ENCODE measurements around the gene SULT1A2.
"Not testable (repeated sequence)": the region's sequence is repeated elsewhere in the genome, so short reads cannot be mapped to it uniquely, and the experiment has no call there.

SULT1A2 gene

GRCh38 chr16:28596840-28597691 is at the start of gene SULT1A2:
Gene SULT1A2, minus strand, starts transcription at chr16:28597050. Its CDS starts 1,120 bp downstream, at chr16:28595930.
- DNase-seq (ENCODE audit: low read depth in 3 of 3, low spot score in 1 of 3) = no peak

DNA sequence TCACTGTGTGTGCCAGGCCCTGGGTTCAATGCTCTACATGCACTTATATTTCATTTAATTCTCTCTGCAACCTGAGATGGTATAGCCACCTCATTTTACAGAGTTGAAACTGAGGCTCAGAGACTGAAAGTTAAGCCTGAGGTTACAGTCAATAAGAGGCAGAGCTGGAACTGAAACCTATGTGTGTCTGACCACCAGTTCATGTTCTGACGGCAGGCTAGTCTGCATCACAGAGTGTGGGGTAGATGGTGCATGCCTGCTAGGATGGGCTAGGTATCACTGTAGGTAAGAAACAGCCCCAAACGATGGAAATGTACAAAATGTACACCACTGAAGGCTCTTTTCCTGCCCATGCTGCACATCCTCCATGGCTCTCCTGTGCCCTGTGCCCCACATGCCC is 43.1 kb upstream of the SULT1A2 start:
- DNase-seq (ENCODE audit: low read depth in 3 of 3, low spot score in 1 of 3) = not testable (repeated sequence)

GRCh38 chr16:28638359-28638758 is 41.5 kb upstream of the SULT1A2 start:
- not testable (repeated sequence) for DNase-seq (ENCODE audit: low read depth in 3 of 3, low spot score in 1 of 3)

DNA sequence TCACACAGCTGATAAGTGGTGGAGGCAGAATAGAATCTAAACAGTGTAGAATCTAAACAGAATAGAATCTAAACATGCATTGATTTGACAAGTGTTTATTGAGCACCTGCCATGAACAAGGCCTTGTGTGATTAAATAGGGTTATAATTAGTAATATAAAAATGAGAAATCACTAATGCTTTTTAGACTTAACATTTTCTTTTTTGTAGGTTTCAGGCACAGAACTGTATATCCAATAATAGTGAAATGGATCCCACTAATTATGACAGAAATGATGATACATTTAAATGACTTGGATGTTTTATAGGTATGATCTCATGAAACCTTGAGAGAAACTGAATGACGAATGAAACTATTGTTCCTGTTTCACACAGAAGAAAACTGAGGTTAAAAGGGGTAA is 40.9 kb upstream of the SULT1A2 start, which contains the start of gene NPIPB8:
Gene NPIPB8 (plus strand): TSS at position 301 of the 400 bp plus-strand sequence. CDS start 296 bp downstream, outside the sequence.
- DNase-seq (ENCODE audit: low read depth in 3 of 3, low spot score in 1 of 3) = not testable (repeated sequence)

DNA sequence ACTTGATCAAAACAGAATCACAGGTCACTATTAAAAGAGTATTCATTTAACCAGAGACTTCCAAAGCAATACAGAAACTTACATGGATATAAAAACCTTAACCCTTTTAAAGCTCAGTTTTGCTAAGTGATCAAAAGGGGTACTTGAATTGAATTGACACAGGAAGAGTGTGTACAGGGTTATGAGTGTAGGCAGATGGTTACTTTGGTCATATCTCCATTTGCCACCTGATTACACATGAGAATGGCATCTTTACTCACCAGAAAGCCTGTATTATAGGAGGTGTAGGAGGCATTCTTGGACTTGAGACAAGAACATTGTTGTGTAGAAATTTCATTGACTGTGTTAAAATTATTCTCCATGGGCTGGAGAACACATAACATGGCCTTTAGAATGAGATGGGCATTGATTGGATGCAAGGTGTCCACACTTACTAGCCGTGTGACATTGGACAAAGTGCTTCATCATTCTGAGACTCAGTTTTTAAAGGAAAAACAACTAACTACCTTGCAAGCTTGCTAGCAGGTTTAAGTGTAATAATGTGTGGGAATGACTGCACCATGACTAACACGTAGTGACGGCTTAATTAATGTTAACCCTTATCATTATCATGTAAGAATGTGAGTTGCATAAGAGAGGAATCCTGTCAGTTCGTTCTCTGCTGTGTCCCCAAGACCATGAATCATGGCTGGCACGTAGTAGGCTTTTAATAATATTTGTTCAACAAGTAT is 39.4 kb upstream of the SULT1A2 start:
- not testable (repeated sequence) for DNase-seq (ENCODE audit: low read depth in 3 of 3, low spot score in 1 of 3)

DNA sequence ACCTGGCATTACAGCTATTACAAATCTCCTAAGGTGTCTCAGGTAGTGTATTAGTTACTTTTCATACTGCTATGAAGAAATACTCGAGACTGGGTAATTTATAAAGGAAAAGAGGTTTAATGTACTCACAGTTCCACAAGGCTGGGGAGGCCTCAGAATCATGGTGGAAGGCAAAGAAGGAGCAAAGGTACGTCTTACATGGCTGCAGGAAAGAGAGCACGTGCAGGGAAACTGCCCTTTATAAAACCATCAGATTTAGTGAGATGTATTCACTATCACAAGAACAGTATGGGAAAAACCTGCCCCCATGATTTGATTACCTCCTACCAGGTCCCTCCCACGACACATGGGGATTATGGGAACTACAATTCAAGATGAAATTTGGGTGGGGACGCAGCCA is 34.1 kb upstream of the SULT1A2 start:
- not testable (repeated sequence) for DNase-seq (ENCODE audit: low read depth in 3 of 3, low spot score in 1 of 3)

DNA sequence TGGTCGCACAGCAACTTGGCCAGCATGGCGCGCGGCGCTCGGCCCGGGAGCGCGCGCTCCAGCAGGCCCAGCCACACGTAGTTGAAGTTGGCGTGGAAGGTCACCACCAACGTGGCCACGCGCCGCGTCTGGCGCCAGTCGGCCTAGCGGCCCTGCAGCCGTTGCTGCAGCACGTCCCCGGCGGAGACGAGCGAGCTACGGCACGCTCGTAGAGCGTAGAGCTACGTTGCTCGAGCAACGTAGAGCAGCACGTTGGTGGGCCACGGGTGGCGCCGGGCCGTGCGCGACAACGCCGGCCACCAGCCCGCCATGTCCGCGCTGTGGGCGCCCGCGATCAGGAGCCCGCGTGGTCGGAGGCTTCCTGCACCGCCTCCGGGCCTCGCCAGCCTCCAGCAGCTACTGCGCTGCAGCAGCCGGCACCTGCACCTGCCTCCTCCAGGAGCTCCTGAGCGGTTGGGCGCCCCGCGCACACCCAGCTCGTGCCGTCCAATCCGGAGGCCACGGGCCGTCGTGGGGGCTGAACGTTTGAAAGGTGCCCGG is 26.4 kb upstream of the SULT1A2 start:
- DNase-seq (ENCODE audit: low read depth in 3 of 3, low spot score in 1 of 3) = peak; percentile 4 to 57 (median 42)

- DNase-seq (ENCODE audit: low read depth in 3 of 3, low spot score in 1 of 3) = peak in 1 of 3 donors; percentile 12
These were observed 25.8 kb upstream of the SULT1A2 start for GRCh38 chr16:28622532-28623171.

GRCh38 chr16:28621481-28622155 is 24.8 kb upstream of the SULT1A2 start:
- no peak for DNase-seq (ENCODE audit: low read depth in 3 of 3, low spot score in 1 of 3)

DNA sequence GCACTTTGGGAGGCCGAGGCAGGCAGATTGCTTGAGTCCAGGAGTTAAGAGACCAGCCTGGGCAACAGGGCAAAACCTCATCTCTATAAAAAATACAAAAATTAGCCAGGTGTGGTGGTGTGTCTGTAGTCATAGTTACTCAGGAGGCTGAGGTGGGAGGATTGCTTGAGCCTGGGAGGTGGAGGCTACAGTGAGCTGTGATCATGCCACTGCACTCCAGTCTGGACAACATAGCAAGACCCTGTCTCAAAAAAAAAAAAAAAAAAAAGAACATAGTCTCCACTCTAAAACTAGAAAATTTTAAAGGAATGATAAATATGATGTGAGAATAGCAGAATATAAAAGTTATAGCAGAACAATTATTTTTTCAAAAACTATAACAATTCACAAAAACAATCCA is 23.5 kb upstream of the SULT1A2 start:
- not testable (repeated sequence) for DNase-seq (ENCODE audit: low read depth in 3 of 3, low spot score in 1 of 3)

GRCh38 chr16:28617874-28618273 is 21.0 kb upstream of the SULT1A2 start:
- no peak for DNase-seq (ENCODE audit: low read depth in 3 of 3, low spot score in 1 of 3)

DNA sequence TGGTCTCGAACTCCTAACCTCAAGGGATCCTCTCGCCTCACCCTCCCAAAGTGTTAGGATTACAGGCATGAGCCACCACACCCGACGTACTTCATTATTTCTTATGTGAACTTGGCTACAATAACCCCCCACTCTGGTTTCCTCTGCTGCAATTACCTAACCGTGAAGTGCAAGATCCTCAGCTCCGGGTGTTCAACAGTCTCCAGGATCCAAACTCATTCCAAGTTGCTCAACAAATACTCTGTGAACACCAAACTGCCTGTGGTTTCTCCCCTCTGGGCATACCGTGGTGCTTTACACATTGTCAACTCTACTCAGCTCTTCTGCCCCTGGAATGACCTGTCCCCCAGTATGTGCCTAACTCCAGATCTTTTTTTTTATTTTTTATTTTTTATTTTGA is 19.8 kb upstream of the SULT1A2 start:
- no peak for DNase-seq (ENCODE audit: low read depth in 3 of 3, low spot score in 1 of 3)

DNA sequence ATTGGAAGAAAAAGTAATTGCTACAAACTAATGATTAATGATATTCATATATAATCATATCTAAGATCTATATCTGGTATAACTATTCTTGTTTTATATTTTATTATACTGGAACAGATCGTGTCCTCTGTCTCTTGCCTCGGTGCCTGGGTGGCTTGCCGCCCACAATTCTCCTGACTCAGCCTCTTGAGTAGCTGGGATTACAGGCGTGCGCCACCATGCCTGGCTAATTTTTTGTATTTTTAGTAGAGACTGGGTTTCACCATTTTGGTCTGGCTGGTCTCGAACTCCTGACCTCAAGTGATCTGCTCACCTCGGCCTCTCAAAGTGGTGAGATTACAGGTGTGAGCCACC is 19.4 kb upstream of the SULT1A2 start:
- not testable (repeated sequence) for DNase-seq (ENCODE audit: low read depth in 3 of 3, low spot score in 1 of 3)

DNA sequence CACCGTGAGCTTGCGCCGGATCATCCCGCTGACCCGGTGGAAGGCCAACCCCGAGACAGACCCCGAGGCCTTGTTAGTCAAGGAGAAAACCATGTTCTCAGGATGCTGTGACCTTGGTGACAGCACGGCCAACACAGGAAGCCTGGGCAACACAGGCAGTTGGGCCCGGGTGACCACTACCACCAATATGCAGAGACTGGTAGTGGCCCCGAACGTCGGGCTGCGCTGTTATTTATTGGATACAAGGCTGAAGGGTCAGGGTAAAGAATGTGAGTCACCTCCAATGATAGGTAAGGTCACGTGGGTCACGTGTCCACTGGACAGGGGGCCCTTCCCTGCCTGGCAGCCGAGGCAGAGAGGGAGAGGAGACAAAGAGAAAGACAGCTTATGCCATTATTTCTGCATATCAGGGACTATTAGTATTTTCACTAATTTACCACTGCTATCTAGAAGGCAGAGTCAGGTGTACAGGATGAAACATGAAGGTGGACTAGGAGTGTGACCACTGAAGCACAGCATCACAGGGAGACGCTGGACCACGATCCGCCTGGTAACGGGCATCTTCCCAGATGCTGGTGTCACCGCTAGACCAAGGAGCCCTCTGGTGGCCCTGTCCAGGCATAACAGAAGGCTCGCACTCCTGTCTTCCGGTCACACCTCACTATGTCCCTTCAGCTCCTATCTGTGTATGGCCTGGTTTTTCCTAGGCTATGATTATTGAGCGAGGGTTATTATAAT is 18.8 kb upstream of the SULT1A2 start:
- not testable (repeated sequence) for DNase-seq (ENCODE audit: low read depth in 3 of 3, low spot score in 1 of 3)

DNA sequence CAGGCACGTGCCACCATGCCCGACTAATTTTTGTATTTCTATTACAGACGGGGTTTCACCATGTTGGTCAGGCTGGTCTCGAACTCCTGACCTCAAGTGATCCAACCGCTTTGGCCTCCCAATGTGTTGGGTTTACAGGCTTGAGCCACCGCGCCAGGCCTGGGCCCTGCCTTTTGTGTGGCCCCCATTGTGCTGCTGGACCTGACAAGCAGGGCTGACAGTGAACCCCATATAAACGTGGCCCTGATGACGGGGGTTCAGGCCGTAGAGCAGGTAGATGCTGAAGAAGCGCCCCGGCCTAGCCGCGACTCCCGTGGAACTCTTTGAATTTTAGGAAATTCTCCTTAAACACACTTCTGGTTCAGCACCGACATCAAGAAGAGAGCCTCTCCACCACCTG is 17.7 kb upstream of the SULT1A2 start:
- DNase-seq (ENCODE audit: low read depth in 3 of 3, low spot score in 1 of 3) = not testable (repeated sequence)

DNA sequence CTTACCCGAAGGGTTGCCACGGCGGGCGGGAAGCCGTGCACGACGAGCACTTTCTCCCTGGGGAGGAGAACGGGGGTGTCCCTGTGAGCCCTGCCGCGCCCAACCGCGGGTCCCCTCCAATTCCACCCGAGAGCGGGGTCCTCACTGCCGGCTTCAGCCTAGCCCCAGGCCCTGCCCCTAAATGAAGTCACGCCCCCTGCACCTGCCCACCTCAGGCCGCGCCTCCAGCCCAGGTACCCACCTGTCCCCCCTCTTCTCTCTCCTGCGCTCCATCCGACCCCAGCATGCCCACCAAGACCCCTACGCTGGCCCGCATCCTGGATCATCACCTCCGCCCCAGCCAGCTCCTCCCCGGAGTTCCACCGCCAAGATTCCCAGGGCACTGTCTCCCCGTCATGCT is 17.1 kb upstream of the SULT1A2 start:
- DNase-seq (ENCODE audit: low read depth in 3 of 3, low spot score in 1 of 3) = not testable (repeated sequence)

DNA sequence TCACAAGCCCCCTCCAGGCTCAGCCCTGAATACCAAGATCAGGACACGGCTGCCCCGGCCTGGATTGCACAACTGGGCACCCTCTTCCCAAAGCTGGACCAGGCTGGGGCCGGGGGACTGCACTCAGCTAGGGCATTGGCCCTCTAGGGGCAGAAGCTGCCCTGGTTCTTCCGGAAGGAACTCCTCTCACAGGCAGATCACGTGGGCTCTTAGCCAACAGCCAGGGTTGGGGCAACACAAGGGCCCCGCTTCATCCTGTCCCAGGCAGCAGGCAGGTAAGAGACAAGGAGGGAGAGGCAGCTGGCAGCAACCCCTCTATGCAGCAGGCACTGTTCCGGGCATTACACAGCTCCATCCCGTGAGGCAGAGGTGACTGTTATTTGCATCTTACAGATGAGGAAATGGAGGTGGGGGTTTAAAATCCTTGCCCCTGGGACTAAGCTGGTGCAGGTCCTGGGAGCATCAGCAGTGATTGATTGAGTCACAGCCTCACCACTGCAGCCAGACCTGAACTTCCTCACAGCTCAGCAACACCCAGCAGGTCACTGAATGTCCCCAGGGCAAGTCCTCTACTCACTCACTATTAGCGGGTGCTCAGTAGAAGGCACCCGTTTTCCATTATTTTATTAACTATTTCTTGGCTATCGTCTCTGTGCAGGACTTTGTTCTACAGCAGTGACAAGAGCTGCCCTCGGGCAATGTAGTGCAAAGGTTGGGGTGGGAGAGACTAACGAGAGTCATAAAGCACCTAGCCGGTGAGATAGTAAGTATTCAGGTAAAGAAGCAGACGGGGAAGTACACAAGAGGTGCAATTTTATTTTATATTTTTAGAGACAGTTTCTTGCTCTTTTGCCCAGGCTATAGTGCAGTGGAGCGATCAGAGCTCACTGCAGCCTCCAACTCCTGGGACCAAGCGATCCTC is 15.8 kb upstream of the SULT1A2 start:
- DNase-seq (ENCODE audit: low read depth in 3 of 3, low spot score in 1 of 3) = not testable (repeated sequence)

DNA sequence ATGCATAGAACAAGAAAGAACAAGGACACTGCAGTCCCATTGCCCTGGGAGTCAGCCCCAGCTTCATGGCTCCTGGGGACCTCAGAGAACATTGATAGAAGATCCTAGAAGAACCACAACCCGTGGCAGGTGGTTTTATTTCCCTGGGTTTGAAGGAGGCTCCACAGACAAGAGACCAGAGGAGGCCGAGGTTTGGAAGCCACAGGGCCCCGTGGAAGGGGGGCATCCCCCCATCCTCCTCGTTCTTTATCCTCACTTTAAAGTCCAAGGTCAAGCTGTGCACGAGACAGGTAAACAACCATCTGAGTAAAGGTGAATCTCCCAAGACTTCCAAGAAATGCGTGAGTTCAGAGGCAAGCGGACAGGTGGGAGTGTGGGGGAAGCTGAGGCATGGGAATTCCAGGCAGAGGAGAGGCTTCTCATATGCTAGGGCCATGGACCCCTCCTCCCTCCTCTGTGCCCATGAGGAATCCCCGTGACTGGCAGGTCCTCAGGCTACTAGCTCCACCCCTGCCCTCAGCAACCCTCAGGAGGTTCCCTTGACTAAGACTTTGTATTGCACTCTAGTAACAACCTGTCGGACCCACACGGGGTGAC is 13.8 kb upstream of the SULT1A2 start:
- DNase-seq (ENCODE audit: low read depth in 3 of 3, low spot score in 1 of 3) = no peak
